WERI-Rb-1 (cell line): ENCODE results near the gene CPT2.

Experiments
- DNase-seq: peaks from one replicate; pipeline ENCODE4 v3.0.0-alpha.2; 2020
- H3K27ac ChIP-seq: fragments of 250-450 bp; sonication (Bioruptor Pico); 2 replicates; pipeline ENCODE4 v1.5.1; 2020; ENCODE audit warnings: mild to moderate bottlenecking, moderate library complexity
- H3K27me3 ChIP-seq: fragments of 250-450 bp; sonication (Bioruptor Pico); 2 replicates; pipeline ENCODE4 v1.5.1; 2021; ENCODE audit warnings: mild to moderate bottlenecking, low read depth, moderate library complexity; ENCODE audit not compliant: insufficient read depth, severe bottlenecking
- H3K36me3 ChIP-seq: fragments of 250-450 bp; sonication (Bioruptor Pico); 2 replicates; pipeline ENCODE4 v1.5.1; 2020; ENCODE audit warnings: mild to moderate bottlenecking, moderate library complexity
- H3K4me3 ChIP-seq: 2 replicates; pipeline ENCODE4 v1.5.1; 2011; ENCODE audit warnings: low read depth, mild to moderate bottlenecking, control low read depth, low read length
- H3K9me3 ChIP-seq: fragments of 250-450 bp; sonication (Bioruptor Pico); 2 replicates; pipeline ENCODE4 v1.5.1; 2021; ENCODE audit warnings: mild to moderate bottlenecking, moderate library complexity; ENCODE audit not compliant: severe bottlenecking
- CTCF ChIP-seq: IDR thresholded peaks from 2 replicates; pipeline ENCODE4 v1.5.1; 2011; ENCODE audit warnings: low read depth, mild to moderate bottlenecking, control low read depth, inconsistent platforms, low read length

CPT2 gene

GRCh38 chr1:53210954-53211353 lies 14.3 kb downstream of the CPT2 start:
- H3K36me3 ChIP-seq: peaks cover 66% of the 10 kb centered on the region
- H3K27me3 ChIP-seq: no peaks in the 10 kb centered on the region
- peaks cover 12% of the 10 kb centered on the region for H3K9me3 ChIP-seq
- DNase-seq: no peak
- no peak for TF ChIP-seq CTCF
- no peak overlapping the region for H3K27ac ChIP-seq
- no peak overlapping the region for H3K4me3 ChIP-seq

- no peak for DNase-seq
- no peak overlapping the region for H3K27ac ChIP-seq
- H3K27me3 ChIP-seq: no peaks in the 10 kb centered on the region
- H3K4me3 ChIP-seq: no peak overlapping the region
- TF ChIP-seq CTCF: no peak
- H3K36me3 ChIP-seq: peaks cover 79% of the 10 kb centered on the region
- no peaks in the 10 kb centered on the region for H3K9me3 ChIP-seq
Observed at GRCh38 chr1:53214376-53214940, 17.8 kb downstream of the CPT2 start.

- no peak for DNase-seq
- Histone ChIP-seq H3K9me3 (no peaks in the 10 kb centered on the region), H3K27me3 (no peaks in the 10 kb centered on the region), H3K27ac (no peak overlapping the region), H3K36me3 (peaks cover 50% of the 10 kb centered on the region), H3K4me3 (no peak overlapping the region)
- TF ChIP-seq CTCF: no peak
Observed at GRCh38 chr1:53218201-53218600, 21.6 kb downstream of the CPT2 start.

- H3K9me3 ChIP-seq: no peaks in the 10 kb centered on the region
- H3K27me3 ChIP-seq: no peaks in the 10 kb centered on the region
- no peak for DNase-seq
- peak overlapping the region; percentile 88 for H3K4me3 ChIP-seq
- peak overlapping the region; percentile 86 for H3K27ac ChIP-seq
- TF ChIP-seq CTCF: no peak
- peaks cover 34% of the 10 kb centered on the region for H3K36me3 ChIP-seq
Observed at GRCh38 chr1:53219711-53220110, 23.1 kb downstream of the CPT2 start.

- Histone ChIP-seq H3K36me3 (peaks cover 28% of the 10 kb centered on the region), H3K27ac (peak within 1 kb of the TSS; percentile 86), H3K27me3 (no peaks in the 10 kb centered on the region), H3K4me3 (peak within 1 kb of the TSS; percentile 88), H3K9me3 (no peaks in the 10 kb centered on the region)
- peak; percentile 95 for DNase-seq
- TF ChIP-seq CTCF: no peak
Observed at GRCh38 chr1:53220171-53220961, 23.7 kb downstream of the CPT2 start, which contains the start of gene CZIB. Gene CZIB, minus strand, starts transcription at chr1:53220634. Its CDS starts 59 bp downstream, at chr1:53220575.

DNA sequence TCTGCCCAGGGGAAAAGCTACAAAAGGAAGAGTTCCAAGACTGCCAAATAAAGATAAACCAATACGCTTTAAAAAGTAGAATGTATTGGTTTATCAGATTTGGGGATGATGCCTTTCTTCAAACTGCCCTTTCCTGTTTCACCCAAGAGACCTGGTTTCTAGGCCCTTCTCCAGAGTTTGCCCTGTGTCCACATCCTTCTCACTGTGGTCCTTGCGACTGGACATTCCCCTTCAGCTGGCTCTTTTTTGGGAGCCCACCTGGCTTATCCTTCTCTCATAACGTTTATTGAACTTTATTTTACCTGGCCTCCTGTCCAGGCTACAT lies 24.3 kb downstream of the CPT2 start:
- no peak for TF ChIP-seq CTCF
- Histone ChIP-seq H3K4me3 (peak overlapping the region; percentile 88), H3K27me3 (no peaks in the 10 kb centered on the region), H3K27ac (peak overlapping the region; percentile 86), H3K36me3 (peaks cover 28% of the 10 kb centered on the region), H3K9me3 (no peaks in the 10 kb centered on the region)
- DNase-seq: no peak
